GM18499 (cell line): ENCODE measurements around the gene CEP128.

Experiments
- ATAC-seq: cut with Tn5 transposase; IDR thresholded peaks from one replicate; pipeline ENCODE4 v1.9.1; 2021; ENCODE audit warnings: moderate number of reproducible peaks; ENCODE audit not compliant: insufficient read depth, unreplicated experiment

The CEP128 gene

GRCh38 chr14:80570930-80571298 lies 370.6 kb downstream of the CEP128 start:
- ATAC-seq = no peak

GRCh38 chr14:80567905-80568536 lies 373.5 kb downstream of the CEP128 start:
- no peak for ATAC-seq

GRCh38 chr14:80565001-80565400 lies 376.5 kb downstream of the CEP128 start:
- ATAC-seq = no peak

- no peak for ATAC-seq
Measured at GRCh38 chr14:80564051-80564450, 377.5 kb downstream of the CEP128 start.

GRCh38 chr14:80560800-80561657 lies 380.5 kb downstream of the CEP128 start:
- ATAC-seq = peak; percentile 98

- no peak for ATAC-seq
Measured at GRCh38 chr14:80554139-80554538, 387.4 kb downstream of the CEP128 start.

- no peak for ATAC-seq
Measured at GRCh38 chr14:80549141-80549540, 392.4 kb downstream of the CEP128 start.

- no peak for ATAC-seq
Measured at GRCh38 chr14:80545935-80546854, 395.3 kb downstream of the CEP128 start.

- no peak for ATAC-seq
Measured at GRCh38 chr14:80544366-80544765, 397.2 kb downstream of the CEP128 start.

GRCh38 chr14:80543211-80543610 lies 398.3 kb downstream of the CEP128 start:
- no peak for ATAC-seq

- ATAC-seq = no peak
Measured at GRCh38 chr14:80538633-80539375, 402.7 kb downstream of the CEP128 start.

- ATAC-seq = no peak
Measured at GRCh38 chr14:80537626-80538025, 403.9 kb downstream of the CEP128 start.

- no peak for ATAC-seq
Measured at GRCh38 chr14:80536456-80536855, 405.1 kb downstream of the CEP128 start.

GRCh38 chr14:80535171-80535570 lies 406.4 kb downstream of the CEP128 start:
- no peak for ATAC-seq

GRCh38 chr14:80523518-80524117 lies 417.9 kb downstream of the CEP128 start:
- ATAC-seq = no peak

GRCh38 chr14:80522936-80523335 lies 418.6 kb downstream of the CEP128 start:
- ATAC-seq = no peak

GRCh38 chr14:80522411-80522810 lies 419.1 kb downstream of the CEP128 start:
- ATAC-seq = no peak

GRCh38 chr14:80521456-80521855 lies 420.1 kb downstream of the CEP128 start:
- no peak for ATAC-seq

- ATAC-seq = no peak
Measured at GRCh38 chr14:80519002-80519401, 422.5 kb downstream of the CEP128 start.

GRCh38 chr14:80518173-80518572 lies 423.4 kb downstream of the CEP128 start:
- ATAC-seq = no peak
